Measurements from ENCODE around the gene PDIA5.

Gene PDIA5

GRCh38 chr3:123071581-123071980, 4.8 kb downstream of the PDIA5 start:
- no peak for DNase-seq (ENCODE audit: low read depth)

GRCh38 chr3:123072152-123072551, 5.3 kb downstream of the PDIA5 start:
- DNase-seq (ENCODE audit: low read depth) = no peak

- DNase-seq (ENCODE audit: low read depth) = no peak
These were observed 5.7 kb downstream of the PDIA5 start for GRCh38 chr3:123072564-123072963.

- DNase-seq (ENCODE audit: low read depth) = no peak
These were observed 8.5 kb downstream of the PDIA5 start for GRCh38 chr3:123075359-123075758.

- no peak for DNase-seq (ENCODE audit: low read depth)
These were observed 9.3 kb downstream of the PDIA5 start for GRCh38 chr3:123076112-123076495.

- DNase-seq (ENCODE audit: low read depth) = no peak
These were observed 9.9 kb downstream of the PDIA5 start for GRCh38 chr3:123076496-123077418.

GRCh38 chr3:123078101-123078500, 11.3 kb downstream of the PDIA5 start:
- DNase-seq (ENCODE audit: low read depth) = no peak

GRCh38 chr3:123080864-123081562, 14.2 kb downstream of the PDIA5 start:
- DNase-seq (ENCODE audit: low read depth) = no peak

GRCh38 chr3:123081718-123082369, 15.0 kb downstream of the PDIA5 start:
- no peak for DNase-seq (ENCODE audit: low read depth)

- no peak for DNase-seq (ENCODE audit: low read depth)
These were observed 15.7 kb downstream of the PDIA5 start for GRCh38 chr3:123082370-123083065.

GRCh38 chr3:123083383-123084124, 16.7 kb downstream of the PDIA5 start:
- DNase-seq (ENCODE audit: low read depth) = no peak

GRCh38 chr3:123084192-123084591, 17.4 kb downstream of the PDIA5 start:
- no peak for DNase-seq (ENCODE audit: low read depth)

- DNase-seq (ENCODE audit: low read depth) = no peak
These were observed 18.0 kb downstream of the PDIA5 start for GRCh38 chr3:123084738-123085237.

GRCh38 chr3:123085293-123085931, 18.6 kb downstream of the PDIA5 start:
- DNase-seq (ENCODE audit: low read depth) = no peak

GRCh38 chr3:123085932-123086627, 19.3 kb downstream of the PDIA5 start:
- no peak for DNase-seq (ENCODE audit: low read depth)

GRCh38 chr3:123088387-123088786, 21.6 kb downstream of the PDIA5 start:
- no peak for DNase-seq (ENCODE audit: low read depth)

GRCh38 chr3:123089611-123090331, 22.9 kb downstream of the PDIA5 start:
- no peak for DNase-seq (ENCODE audit: low read depth)

- DNase-seq (ENCODE audit: low read depth) = no peak
These were observed 24.1 kb downstream of the PDIA5 start for GRCh38 chr3:123090728-123091531.

- no peak for DNase-seq (ENCODE audit: low read depth)
These were observed 25.4 kb downstream of the PDIA5 start for GRCh38 chr3:123092243-123092642.

Data from activated T-helper 1 cell treated with Interleukin-2 at 50 U/mL for 16 hours (primary cell).